PFSK-1 (cell line): ENCODE results near the gene PRR22.

Experiments
- FOXP2 ChIP-seq: optimal IDR thresholded peaks from 2 replicates; pipeline ENCODE3; 2011; ENCODE audit warnings: borderline replicate concordance, control low read depth, inconsistent platforms; ENCODE audit not compliant: insufficient read depth; ENCODE audit errors: extremely low read length, extremely low read depth
- POLR2AphosphoS5 ChIP-seq: IDR thresholded peaks from 2 replicates; pipeline ENCODE4 v1.6.1; 2012; ENCODE audit warnings: low read depth, mild to moderate bottlenecking, control low read depth, low read length, moderate library complexity
- SIN3A ChIP-seq: IDR thresholded peaks from 2 replicates; pipeline ENCODE4 v1.6.1; 2012; ENCODE audit warnings: mild to moderate bottlenecking, low read length, moderate library complexity, borderline replicate concordance; ENCODE audit not compliant: insufficient read depth
- TAF1 ChIP-seq: IDR thresholded peaks from 2 replicates; pipeline ENCODE4 v1.6.1; 2012; ENCODE audit warnings: low read length, control low read depth, borderline replicate concordance; ENCODE audit not compliant: insufficient read depth
- TF ChIP-seq, protein P1 (sequence below), 2 experiments: IDR thresholded peaks; 2 replicates each; pipeline versions ENCODE4 v1.6.1 to v1.8.0; 2011 to 2012; ENCODE audit warnings: low read depth in 2 of 2, low read length in 2 of 2, control low read depth in 1 of 2, inconsistent platforms in 1 of 2, mild to moderate bottlenecking in 1 of 2, moderate library complexity in 1 of 2; ENCODE audit not compliant: insufficient read depth in 1 of 2

PRR22 gene

GRCh38 chr19:5751709-5752108, 32.8 kb downstream of the PRR22 start:
- no peak for TF ChIP-seq POLR2AphosphoS5
- no peak for TF ChIP-seq TAF1
- TF ChIP-seq, protein P1, sequence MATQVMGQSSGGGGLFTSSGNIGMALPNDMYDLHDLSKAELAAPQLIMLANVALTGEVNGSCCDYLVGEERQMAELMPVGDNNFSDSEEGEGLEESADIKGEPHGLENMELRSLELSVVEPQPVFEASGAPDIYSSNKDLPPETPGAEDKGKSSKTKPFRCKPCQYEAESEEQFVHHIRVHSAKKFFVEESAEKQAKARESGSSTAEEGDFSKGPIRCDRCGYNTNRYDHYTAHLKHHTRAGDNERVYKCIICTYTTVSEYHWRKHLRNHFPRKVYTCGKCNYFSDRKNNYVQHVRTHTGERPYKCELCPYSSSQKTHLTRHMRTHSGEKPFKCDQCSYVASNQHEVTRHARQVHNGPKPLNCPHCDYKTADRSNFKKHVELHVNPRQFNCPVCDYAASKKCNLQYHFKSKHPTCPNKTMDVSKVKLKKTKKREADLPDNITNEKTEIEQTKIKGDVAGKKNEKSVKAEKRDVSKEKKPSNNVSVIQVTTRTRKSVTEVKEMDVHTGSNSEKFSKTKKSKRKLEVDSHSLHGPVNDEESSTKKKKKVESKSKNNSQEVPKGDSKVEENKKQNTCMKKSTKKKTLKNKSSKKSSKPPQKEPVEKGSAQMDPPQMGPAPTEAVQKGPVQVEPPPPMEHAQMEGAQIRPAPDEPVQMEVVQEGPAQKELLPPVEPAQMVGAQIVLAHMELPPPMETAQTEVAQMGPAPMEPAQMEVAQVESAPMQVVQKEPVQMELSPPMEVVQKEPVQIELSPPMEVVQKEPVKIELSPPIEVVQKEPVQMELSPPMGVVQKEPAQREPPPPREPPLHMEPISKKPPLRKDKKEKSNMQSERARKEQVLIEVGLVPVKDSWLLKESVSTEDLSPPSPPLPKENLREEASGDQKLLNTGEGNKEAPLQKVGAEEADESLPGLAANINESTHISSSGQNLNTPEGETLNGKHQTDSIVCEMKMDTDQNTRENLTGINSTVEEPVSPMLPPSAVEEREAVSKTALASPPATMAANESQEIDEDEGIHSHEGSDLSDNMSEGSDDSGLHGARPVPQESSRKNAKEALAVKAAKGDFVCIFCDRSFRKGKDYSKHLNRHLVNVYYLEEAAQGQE (IDR thresholded peaks at IDR 0.05; ENCODE audit: insufficient read depth in 1 of 2, low read depth in 2 of 2, low read length in 2 of 2): no peak
- TF ChIP-seq FOXP2: no peak
- TF ChIP-seq SIN3A: no peak

- TF ChIP-seq TAF1 (no peak), SIN3A (no peak), POLR2AphosphoS5 (no peak), FOXP2 (no peak)
- TF ChIP-seq, protein P1 (IDR thresholded peaks at IDR 0.05; ENCODE audit: insufficient read depth in 1 of 2, low read depth in 2 of 2, low read length in 2 of 2): no peak
Observed at GRCh38 chr19:5749505-5749904, 35.0 kb downstream of the PRR22 start.

DNA sequence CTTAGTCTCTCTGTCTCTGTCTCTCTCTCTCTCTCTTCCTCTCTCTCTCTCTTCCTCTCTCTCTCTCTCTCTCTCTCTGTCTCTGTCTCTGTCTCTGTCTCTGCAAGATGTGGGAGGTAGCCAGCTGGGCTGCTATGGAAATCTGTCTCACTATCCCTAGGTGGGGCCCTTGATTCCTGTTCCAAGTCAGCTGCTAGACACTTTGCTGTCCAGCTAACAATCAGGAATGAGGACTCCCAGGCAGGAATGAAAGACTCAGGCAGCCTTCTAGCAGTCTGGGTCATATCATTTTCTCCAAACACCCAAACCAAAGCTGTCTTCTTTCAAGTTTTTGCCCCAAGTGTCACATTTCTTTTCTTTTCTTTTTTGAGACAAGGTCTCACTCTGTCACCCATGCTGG, 40.9 kb downstream of the PRR22 start:
- TF ChIP-seq SIN3A: no peak
- no peak for TF ChIP-seq POLR2AphosphoS5
- TF ChIP-seq, protein P1 (IDR thresholded peaks at IDR 0.05; ENCODE audit: insufficient read depth in 1 of 2, low read depth in 2 of 2, low read length in 2 of 2): no peak; a peak in 1 of 4 replicates
- TF ChIP-seq FOXP2: no peak
- no peak for TF ChIP-seq TAF1

GRCh38 chr19:5742051-5742450, 42.5 kb downstream of the PRR22 start:
- TF ChIP-seq SIN3A (no peak), FOXP2 (no peak), POLR2AphosphoS5 (no peak), TAF1 (no peak)
- TF ChIP-seq, protein P1 (IDR thresholded peaks at IDR 0.05; ENCODE audit: insufficient read depth in 1 of 2, low read depth in 2 of 2, low read length in 2 of 2): no peak

- TF ChIP-seq TAF1 (no peak), FOXP2 (no peak), POLR2AphosphoS5 (no peak), SIN3A (no peak)
- TF ChIP-seq, protein P1 (IDR thresholded peaks at IDR 0.05; ENCODE audit: insufficient read depth in 1 of 2, low read depth in 2 of 2, low read length in 2 of 2): no peak
Observed at GRCh38 chr19:5738423-5738822, 46.1 kb downstream of the PRR22 start.
